CD14-positive monocyte (primary cell): Measurements from ENCODE around the gene ZNF626. TPM values are rescaled to one million over a fixed set of nuclear protein-coding genes. Genes with fewer than 3 reads are reported as not detected.
"Not testable (repeated sequence)": the region's sequence is repeated elsewhere in the genome, so short reads cannot be mapped to it uniquely, and the experiment has no call there.

ENCODE experiments used
- DNase-seq, 3 donors: peaks; one replicate each; pipeline ENCODE4 v3.0.0-alpha.2; 2011 to 2022
- H2AFZ ChIP-seq: 2 replicates; pipeline ENCODE4 v1.6.0; 2012; ENCODE audit warnings: mild to moderate bottlenecking, low read depth, low read length, inconsistent platforms; ENCODE audit not compliant: insufficient read depth, poor library complexity, severe bottlenecking
- H3K27ac ChIP-seq, 2 donors: 1 replicate in 1 of 2; 2 replicates in 1 of 2; pipeline ENCODE4 v1.5.1; 2012 to 2013; ENCODE audit warnings: low read length in 2 of 2, control low read depth in 1 of 2, inconsistent platforms in 1 of 2, low read depth in 1 of 2, mild to moderate bottlenecking in 1 of 2
- H3K27me3 ChIP-seq, 2 donors: one replicate each; pipeline versions ENCODE4 v1.6.0 to v1.6.1; 2011 to 2013; ENCODE audit warnings: low read length in 2 of 2; ENCODE audit not compliant: control insufficient read depth in 2 of 2, insufficient read depth in 2 of 2
- H3K36me3 ChIP-seq, 2 donors: replicated peaks in 1 of 2; 1 replicate in 1 of 2; 2 replicates in 1 of 2; pipeline versions ENCODE4 v1.5.1 to v1.6.1; 2012 to 2013; ENCODE audit warnings: low read length in 2 of 2, control low read depth in 1 of 2, inconsistent platforms in 1 of 2, mild to moderate bottlenecking in 1 of 2; ENCODE audit not compliant: insufficient read depth in 2 of 2, control insufficient read depth in 1 of 2
- H3K4me1 ChIP-seq, 2 donors: 1 replicate in 1 of 2; 2 replicates in 1 of 2; pipeline versions ENCODE4 v1.5.1 to v1.6.1; 2012 to 2013; ENCODE audit warnings: low read length in 2 of 2, control low read depth in 1 of 2, inconsistent platforms in 1 of 2, mild to moderate bottlenecking in 1 of 2, moderate library complexity in 1 of 2; ENCODE audit not compliant: insufficient read depth in 2 of 2, control insufficient read depth in 1 of 2
- H3K4me2 ChIP-seq: replicated peaks from 2 replicates; pipeline ENCODE3; 2012; ENCODE audit warnings: low read length, moderate library complexity, mild to moderate bottlenecking; ENCODE audit not compliant: poor library complexity, severe bottlenecking; ENCODE audit errors: extremely low read depth
- H3K4me3 ChIP-seq, 3 experiments: fragments of 200-600 bp in 1 of 3; sonication (generic) in 1 of 3; replicated peaks in 1 of 3; 1 replicate in 2 of 3; 2 replicates in 1 of 3; pipeline ENCODE4 v1.5.1; 2011 to 2013; ENCODE audit warnings: low read length in 3 of 3, mild to moderate bottlenecking in 3 of 3, control low read depth in 2 of 3, low read depth in 2 of 3, inconsistent platforms in 1 of 3, moderate library complexity in 1 of 3
- H3K79me2 ChIP-seq: 2 replicates; pipeline ENCODE4 v1.6.0; 2012; ENCODE audit warnings: mild to moderate bottlenecking, control low read depth, inconsistent platforms, low read length, moderate library complexity; ENCODE audit not compliant: insufficient read depth
- H3K9ac ChIP-seq: 2 replicates; pipeline ENCODE4 v1.6.0; 2017; ENCODE audit warnings: low read length, mild to moderate bottlenecking; ENCODE audit not compliant: insufficient read depth, poor library complexity, severe bottlenecking
- H3K9me3 ChIP-seq, 2 donors: replicated peaks in 1 of 2; 1 replicate in 1 of 2; 2 replicates in 1 of 2; pipeline versions ENCODE4 v1.5.1 to v1.6.1; 2012 to 2013; ENCODE audit warnings: low read length in 2 of 2, control low read depth in 1 of 2; ENCODE audit not compliant: control insufficient read depth in 1 of 2, insufficient read depth in 1 of 2
- H4K20me1 ChIP-seq: 2 replicates; pipeline ENCODE4 v1.6.0; 2012; ENCODE audit warnings: mild to moderate bottlenecking, low read length, control low read depth, moderate library complexity; ENCODE audit not compliant: insufficient read depth
- H3K27ac Mint-ChIP-seq, 7 donors: one replicate each; pipeline ENCODE4 v1.8.0; 2020; ENCODE audit warnings: mild to moderate bottlenecking in 7 of 7, mixed read lengths in 7 of 7, moderate library complexity in 6 of 7, inconsistent platforms in 2 of 7
- H3K27me3 Mint-ChIP-seq, 3 donors: one replicate each; pipeline ENCODE4 v1.8.0; 2021 to 2022; ENCODE audit warnings: low read depth in 3 of 3, mild to moderate bottlenecking in 3 of 3, mixed read lengths in 3 of 3, moderate library complexity in 3 of 3, inconsistent platforms in 1 of 3
- H3K36me3 Mint-ChIP-seq, 2 donors: one replicate each; pipeline ENCODE4 v1.8.0; 2020; ENCODE audit warnings: mixed read lengths in 2 of 2, inconsistent platforms in 1 of 2, mild to moderate bottlenecking in 1 of 2
- H3K4me1 Mint-ChIP-seq: one replicate; pipeline ENCODE4 v1.8.0; 2020; ENCODE audit warnings: mild to moderate bottlenecking, mixed read lengths
- H3K4me3 Mint-ChIP-seq, 2 donors: one replicate each; pipeline ENCODE4 v1.8.0; 2020; ENCODE audit warnings: mild to moderate bottlenecking in 2 of 2, mixed read lengths in 2 of 2, moderate library complexity in 1 of 2
- H3K9me3 Mint-ChIP-seq, 7 donors: one replicate each; pipeline ENCODE4 v1.8.0; 2020 to 2022; ENCODE audit warnings: mixed read lengths in 7 of 7, mild to moderate bottlenecking in 6 of 7, moderate library complexity in 6 of 7, inconsistent platforms in 2 of 7
- WGBS: methylation state at CpG from one replicate; pipeline ENCODE4 v1.1.5; 2013; ENCODE audit warnings: missing lambda C conversion rate; ENCODE audit not compliant: insufficient coverage; 5-methylcytosine and 5-hydroxymethylcytosine counted together
- intact Hi-C, 2 donors: fragments of 100-400 bp; cut with micrococcal nuclease; formaldehyde crosslinking; loops; one replicate each; pipeline versions ENCODE4 v1.15.0 to v1.15.1; 2023
- polyA plus RNA-seq, 3 donors: library from polyadenylated mRNA; depleted of rRNA in 1 of 3; unstranded in 2 of 3; stranded (reverse) in 1 of 3; fragments of 300-500 nt in 2 of 3; fragments of >200 nt in 1 of 3; fragmentation: Illumina TruSeq in 2 of 3; gene quantifications; 1 replicate in 2 of 3; 2 replicates in 1 of 3; pipeline ENCODE4 v1.2.3, GENCODE V29; 2012 to 2021
- TF ChIP-seq, protein P1 (sequence below): fragments of 200-600 bp; IDR thresholded peaks from one replicate; pipeline ENCODE4 v1.8.0; 2022; ENCODE audit warnings: antibody characterized with exemption, mild to moderate bottlenecking

ZNF626 gene
- polyA plus RNA-seq, 3 donors: 0.24 to 1.4 (median 0.40) TPM

DNA sequence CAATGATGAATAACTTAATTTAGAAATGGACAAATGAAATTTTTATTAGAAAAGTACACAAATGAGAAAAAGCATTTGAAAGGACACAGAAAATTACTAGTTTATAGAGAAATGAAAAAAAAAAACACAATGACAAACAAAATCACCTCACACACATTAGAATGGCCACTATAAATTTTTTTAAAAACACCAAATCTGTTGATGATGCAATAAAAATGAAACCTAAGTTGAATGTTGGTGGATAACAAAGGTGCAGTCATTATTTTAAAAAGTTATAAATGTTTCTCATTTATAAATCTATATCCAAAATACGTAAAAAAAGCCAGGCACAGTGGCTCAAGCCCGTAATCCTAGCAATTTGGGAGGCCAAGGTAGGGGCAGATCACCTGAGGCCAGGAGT is 20.8 kb downstream of the ZNF626 start:
- Histone ChIP-seq H3K4me3 (no peak overlapping the region), H3K9ac (no peak overlapping the region), H2AFZ (no peak overlapping the region), H3K79me2 (no peaks in the 10 kb centered on the region), H3K36me3 (peaks cover 0 to 40% of the 10 kb centered on the region in 2 donors), H3K4me1 (no peaks in the 10 kb centered on the region), H4K20me1 (no peaks in the 10 kb centered on the region), H3K4me2 (no peak overlapping the region), H3K27ac (no peak overlapping the region), H3K9me3 (peaks cover 47 to 73% of the 10 kb centered on the region in 2 donors), H3K27me3 (no peaks in the 10 kb centered on the region)
- Mint-ChIP-seq H3K4me1 (no peaks in the 10 kb centered on the region), H3K9me3 (peaks cover 12 to 67% (median 48%) of the 10 kb centered on the region in 7 donors), H3K4me3 (no peak overlapping the region), H3K27me3 (no peaks in the 10 kb centered on the region), H3K36me3 (peaks cover 28 to 39% of the 10 kb centered on the region in 2 donors), H3K27ac (no peak overlapping the region)
- WGBS: no CpG with 5 or more reads among the region's 2 CpGs
- no peak for DNase-seq
- intact Hi-C loops: no loop called here
- TF ChIP-seq, protein P1, sequence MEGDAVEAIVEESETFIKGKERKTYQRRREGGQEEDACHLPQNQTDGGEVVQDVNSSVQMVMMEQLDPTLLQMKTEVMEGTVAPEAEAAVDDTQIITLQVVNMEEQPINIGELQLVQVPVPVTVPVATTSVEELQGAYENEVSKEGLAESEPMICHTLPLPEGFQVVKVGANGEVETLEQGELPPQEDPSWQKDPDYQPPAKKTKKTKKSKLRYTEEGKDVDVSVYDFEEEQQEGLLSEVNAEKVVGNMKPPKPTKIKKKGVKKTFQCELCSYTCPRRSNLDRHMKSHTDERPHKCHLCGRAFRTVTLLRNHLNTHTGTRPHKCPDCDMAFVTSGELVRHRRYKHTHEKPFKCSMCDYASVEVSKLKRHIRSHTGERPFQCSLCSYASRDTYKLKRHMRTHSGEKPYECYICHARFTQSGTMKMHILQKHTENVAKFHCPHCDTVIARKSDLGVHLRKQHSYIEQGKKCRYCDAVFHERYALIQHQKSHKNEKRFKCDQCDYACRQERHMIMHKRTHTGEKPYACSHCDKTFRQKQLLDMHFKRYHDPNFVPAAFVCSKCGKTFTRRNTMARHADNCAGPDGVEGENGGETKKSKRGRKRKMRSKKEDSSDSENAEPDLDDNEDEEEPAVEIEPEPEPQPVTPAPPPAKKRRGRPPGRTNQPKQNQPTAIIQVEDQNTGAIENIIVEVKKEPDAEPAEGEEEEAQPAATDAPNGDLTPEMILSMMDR: no peak

DNA sequence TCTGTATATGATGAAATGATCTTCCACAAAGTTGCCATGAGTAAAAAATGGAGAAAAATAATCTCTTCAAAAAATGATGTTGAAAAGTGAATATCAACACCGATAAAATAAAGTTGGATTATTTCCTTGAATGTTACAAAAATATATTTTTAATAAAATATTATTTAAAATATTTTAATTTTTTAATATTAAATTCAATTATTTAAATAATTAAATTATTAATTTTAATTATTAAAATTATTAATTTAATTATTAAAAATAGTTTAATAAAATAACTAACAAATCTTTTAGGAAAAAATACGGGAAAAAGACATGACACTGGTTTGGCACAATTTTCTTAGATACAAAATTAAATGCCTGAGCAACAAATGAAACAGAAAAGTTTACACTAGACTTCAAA is 21.3 kb downstream of the ZNF626 start:
- intact Hi-C loops: no loop called here
- no peaks in the 10 kb centered on the region for H4K20me1 ChIP-seq
- Mint-ChIP-seq H3K27ac (no peak overlapping the region), H3K4me3 (no peak overlapping the region), H3K4me1 (no peaks in the 10 kb centered on the region), H3K9me3 (peaks cover 12 to 65% (median 51%) of the 10 kb centered on the region in 7 donors), H3K36me3 (peaks cover 28 to 38% of the 10 kb centered on the region in 2 donors), H3K27me3 (no peaks in the 10 kb centered on the region)
- H2AFZ ChIP-seq: no peak overlapping the region
- H3K79me2 ChIP-seq: no peaks in the 10 kb centered on the region
- H3K27ac ChIP-seq: no peak overlapping the region
- peaks cover 0 to 44% of the 10 kb centered on the region in 2 donors for H3K36me3 ChIP-seq
- no peak overlapping the region for H3K4me3 ChIP-seq
- H3K9me3 ChIP-seq: peaks cover 52 to 73% of the 10 kb centered on the region in 2 donors
- H3K4me1 ChIP-seq: no peaks in the 10 kb centered on the region
- no peaks in the 10 kb centered on the region for H3K27me3 ChIP-seq
- no peak overlapping the region for H3K4me2 ChIP-seq
- TF ChIP-seq, protein P1: no peak
- no peak for DNase-seq
- no CpG with 5 or more reads among the region's 2 CpGs for WGBS
- H3K9ac ChIP-seq: no peak overlapping the region

DNA sequence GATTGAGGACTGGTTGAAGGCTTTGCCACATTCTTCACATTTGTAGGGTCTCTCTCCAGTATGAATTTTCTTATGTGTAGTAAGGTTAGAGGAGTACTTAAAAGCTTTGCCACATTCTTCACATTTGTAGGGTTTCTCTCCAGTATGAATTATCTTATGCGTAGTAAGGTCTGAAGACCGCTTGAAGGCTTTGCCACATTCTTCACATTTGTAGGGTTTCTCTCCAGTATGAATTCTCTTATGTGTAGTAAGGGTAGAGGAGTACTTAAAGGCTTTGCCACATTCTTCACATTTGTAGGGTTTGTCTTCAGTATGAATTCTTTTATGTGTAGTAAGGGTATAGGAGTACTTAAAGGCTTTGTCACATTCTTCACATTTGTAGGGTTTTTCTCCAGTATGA is 36.8 kb downstream of the ZNF626 start:
- H3K79me2 ChIP-seq, H3K9ac ChIP-seq, H3K4me3 Mint-ChIP-seq, H2AFZ ChIP-seq, H3K27ac ChIP-seq, DNase-seq, H3K4me3 ChIP-seq, H4K20me1 ChIP-seq, H3K27ac Mint-ChIP-seq, H3K36me3 ChIP-seq, H3K4me1 Mint-ChIP-seq, H3K27me3 Mint-ChIP-seq, H3K27me3 ChIP-seq, H3K4me1 ChIP-seq, H3K4me2 ChIP-seq, intact Hi-C loops, H3K36me3 Mint-ChIP-seq: not testable (repeated sequence)
- H3K9me3 ChIP-seq: peaks cover 39 to 72% of the 10 kb centered on the region in 2 donors
- peaks cover 24 to 66% (median 58%) of the 10 kb centered on the region in 7 donors for H3K9me3 Mint-ChIP-seq
- WGBS: no CpG with 5 or more reads among the region's 2 CpGs
